GM06990 (cell line): ENCODE data around the gene SOWAHB.

ENCODE experiments used
- DNase-seq: peaks from one replicate; pipeline ENCODE4 v3.0.0-alpha.2; 2011; ENCODE audit not compliant: insufficient read length; ENCODE audit errors: extremely low read depth
- H3K27me3 ChIP-seq: replicated peaks from 2 replicates; pipeline ENCODE4 v1.6.0; 2011; ENCODE audit warnings: low read length; ENCODE audit not compliant: control insufficient read depth, insufficient read depth
- H3K36me3 ChIP-seq: 2 replicates; pipeline ENCODE4 v1.5.1; 2011; ENCODE audit warnings: low read length; ENCODE audit not compliant: control insufficient read depth, insufficient read depth
- H3K4me3 ChIP-seq: replicated peaks from 2 replicates; pipeline ENCODE4 v1.5.1; 2011; ENCODE audit warnings: low read depth, mild to moderate bottlenecking, control low read depth, low read length
- CTCF ChIP-seq: IDR thresholded peaks from 2 replicates; pipeline ENCODE4 v1.5.1; 2011; ENCODE audit warnings: low read length, control low read depth, mild to moderate bottlenecking, inconsistent platforms; ENCODE audit not compliant: insufficient read depth, poor library complexity, severe bottlenecking

Gene SOWAHB

GRCh38 chr4:76920715-76921114 is 22.8 kb upstream of the SOWAHB start:
- H3K36me3 ChIP-seq, result no peaks in the 10 kb centered on the region
- no peak overlapping the region for H3K4me3 ChIP-seq
- H3K27me3 ChIP-seq, result no peaks in the 10 kb centered on the region
- TF ChIP-seq CTCF, result no peak
- DNase-seq, result no peak

DNA sequence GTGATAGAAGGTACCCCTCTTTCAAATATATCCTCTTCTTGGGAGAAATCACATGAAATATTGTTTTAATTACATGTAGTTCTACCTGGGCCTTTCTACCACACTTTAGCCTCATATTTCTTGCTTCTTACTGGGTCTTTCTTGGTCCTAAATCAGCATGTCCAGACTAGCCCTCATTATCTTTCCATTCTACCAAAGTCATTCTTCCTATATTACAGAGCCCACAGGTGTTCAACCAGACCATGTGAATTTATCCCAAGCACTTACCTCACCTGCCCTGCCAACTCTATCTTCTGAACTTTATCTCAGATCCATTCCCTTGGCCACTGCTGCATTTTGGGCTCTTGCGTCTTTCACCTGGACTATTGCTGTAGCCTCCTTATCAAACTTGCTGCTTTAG is 11.8 kb upstream of the SOWAHB start:
- TF ChIP-seq CTCF, result no peak
- no peaks in the 10 kb centered on the region for H3K27me3 ChIP-seq
- no peaks in the 10 kb centered on the region for H3K36me3 ChIP-seq

DNA sequence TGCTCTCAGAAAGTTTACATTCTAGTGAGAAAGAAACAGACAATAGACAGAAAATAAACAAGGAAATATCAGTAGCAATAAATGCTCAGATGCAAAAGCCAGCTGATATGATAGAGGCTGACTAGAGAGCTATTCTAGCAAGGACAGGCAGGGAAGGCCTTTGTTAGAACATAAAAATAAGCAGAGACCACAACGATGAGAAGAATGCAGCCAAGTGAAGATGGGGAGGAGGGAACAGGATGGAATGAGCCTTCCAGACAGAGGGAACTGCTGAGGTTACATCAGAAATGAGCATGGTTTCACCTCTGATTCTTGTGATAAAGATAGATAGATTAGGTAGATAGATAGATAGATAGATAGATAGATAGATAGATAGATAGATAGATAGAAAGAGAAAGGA is 7.6 kb upstream of the SOWAHB start:
- Histone ChIP-seq H3K27me3 (no peaks in the 10 kb centered on the region; the same call in 1 of the 2 replicates), H3K4me3 (no peak overlapping the region), H3K36me3 (no peaks in the 10 kb centered on the region)
- no peak for TF ChIP-seq CTCF
- DNase-seq, result no peak

More for the DNA sequence above, 11.8 kb upstream of the SOWAHB start:
- no peak for DNase-seq
- H3K4me3 ChIP-seq, result no peak overlapping the region

DNA sequence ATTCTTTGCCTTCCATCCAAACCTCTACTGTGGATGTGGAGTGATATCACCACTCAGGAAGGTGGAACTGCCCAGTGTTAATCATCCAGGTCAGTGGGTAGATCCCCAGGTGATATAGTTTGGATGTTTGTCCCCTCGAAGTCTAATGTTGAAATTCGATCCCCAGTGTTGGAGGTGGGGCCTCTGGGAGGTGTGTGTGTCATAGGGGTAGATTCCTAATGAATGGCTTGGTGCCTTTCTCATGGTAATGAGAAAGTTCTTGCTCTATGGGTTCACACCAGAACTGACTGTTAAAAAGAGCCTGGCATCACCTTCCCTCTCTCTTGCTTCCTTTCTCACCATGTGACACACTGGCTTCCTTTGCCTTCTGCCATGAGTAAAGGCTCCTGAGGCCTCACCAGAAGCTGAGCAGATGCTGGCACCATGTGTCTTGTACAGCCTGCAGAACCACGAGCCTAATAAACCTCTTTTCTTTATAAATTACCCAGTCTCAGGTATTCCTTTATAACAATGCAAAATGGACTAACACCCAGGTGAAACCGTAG is 6.8 kb upstream of the SOWAHB start:
- TF ChIP-seq CTCF, result no peak
- no peak for DNase-seq
- no peaks in the 10 kb centered on the region for H3K36me3 ChIP-seq
- H3K27me3 ChIP-seq, result no peaks in the 10 kb centered on the region; the same call in 1 of the 2 replicates
- H3K4me3 ChIP-seq, result no peak overlapping the region

GRCh38 chr4:76902233-76902890 is 4.4 kb upstream of the SOWAHB start:
- Histone ChIP-seq H3K27me3 (no peaks in the 10 kb centered on the region; the same call in none of the 2 replicates), H3K36me3 (no peaks in the 10 kb centered on the region), H3K4me3 (no peak overlapping the region)
- no peak for DNase-seq
- no peak for TF ChIP-seq CTCF
